Endodermal cell (in vitro differentiated cells): ENCODE results near the gene CEACAM19. TPM values are rescaled to one million over a fixed set of nuclear protein-coding genes. Genes with fewer than 3 reads are reported as not detected.
"Not testable (repeated sequence)": the region's sequence is repeated elsewhere in the genome, so short reads cannot be mapped to it uniquely, and the experiment has no call there.

Source experiments
- DNase-seq: peaks from one replicate; pipeline ENCODE4 v3.0.0-alpha.2; 2017
- H3K27ac ChIP-seq: 2 replicates; pipeline ENCODE4 v1.5.1; 2013; ENCODE audit warnings: mild to moderate bottlenecking, low read depth, low read length, moderate library complexity
- H3K27me3 ChIP-seq: 2 replicates; pipeline ENCODE4 v1.6.1; 2013; ENCODE audit warnings: mild to moderate bottlenecking, low read length, moderate library complexity; ENCODE audit not compliant: insufficient read depth, control insufficient read depth, poor library complexity, severe bottlenecking
- H3K36me3 ChIP-seq: 2 replicates; pipeline ENCODE4 v1.7.0; 2013; ENCODE audit warnings: mild to moderate bottlenecking, low read length, moderate library complexity; ENCODE audit not compliant: control insufficient read depth, insufficient read depth
- H3K4me1 ChIP-seq: one replicate; pipeline ENCODE4 v1.7.0; 2013; ENCODE audit warnings: low read length; ENCODE audit not compliant: control insufficient read depth, insufficient read depth
- H3K4me3 ChIP-seq: 2 replicates; pipeline ENCODE4 v1.5.1; 2013; ENCODE audit warnings: mild to moderate bottlenecking, low read length, moderate library complexity
- H3K9ac ChIP-seq: 2 replicates; pipeline ENCODE4 v1.6.1; 2013; ENCODE audit warnings: mild to moderate bottlenecking, low read length, moderate library complexity; ENCODE audit not compliant: poor library complexity, severe bottlenecking; ENCODE audit errors: extremely low read depth
- H3K9me3 ChIP-seq: 2 replicates; pipeline ENCODE4 v1.6.1; 2013; ENCODE audit warnings: mild to moderate bottlenecking, low read length, moderate library complexity; ENCODE audit not compliant: control insufficient read depth
- H3K27ac Mint-ChIP-seq: 2 replicates; pipeline ENCODE4 v1.8.0; 2020; ENCODE audit warnings: mixed read lengths
- H3K27me3 Mint-ChIP-seq: 2 replicates; pipeline ENCODE4 v1.8.0; 2021; ENCODE audit warnings: mild to moderate bottlenecking, mixed read lengths; ENCODE audit not compliant: insufficient read depth
- H3K36me3 Mint-ChIP-seq: 2 replicates; pipeline ENCODE4 v1.8.0; 2020; ENCODE audit warnings: low read depth, mixed read lengths
- H3K4me1 Mint-ChIP-seq: 2 replicates; pipeline ENCODE4 v1.8.0; 2020; ENCODE audit warnings: mixed read lengths
- H3K4me3 Mint-ChIP-seq: 2 replicates; pipeline ENCODE4 v1.8.0; 2020; ENCODE audit warnings: mild to moderate bottlenecking, moderate library complexity, mixed read lengths
- H3K9me3 Mint-ChIP-seq: 2 replicates; pipeline ENCODE4 v1.8.0; 2020; ENCODE audit warnings: mild to moderate bottlenecking, mixed read lengths
- WGBS, 2 experiments: methylation state at CpG; one replicate each; pipeline versions ENCODE4 v1.1.5 to v1.1.7; 2013; ENCODE audit warnings: missing lambda C conversion rate in 2 of 2, mixed read lengths in 1 of 2; ENCODE audit not compliant: insufficient coverage in 1 of 2, insufficient read length in 1 of 2; 5-methylcytosine and 5-hydroxymethylcytosine counted together
- total RNA-seq, 2 donors: library from RNA; stranded (reverse); fragmentation: NEBNext Ultra II Directional in 1 of 2; extraction: Animal tissue kit (Norgen Biotek cat#: 25700) in 1 of 2; gene quantifications; 2 replicates in 1 of 2; 3 replicates in 1 of 2; pipeline ENCODE4 v1.2.1, GENCODE V29; 2021
- TF ChIP-seq, protein P1 (sequence below): fragments of 200-600 bp; sonication (generic); conservative IDR thresholded peaks from 2 replicates; pipeline ENCODE4 v1.5.0; 2021; ENCODE audit warnings: antibody characterized with exemption, mild to moderate bottlenecking

The CEACAM19 gene
- total RNA-seq, 2 donors from 2014 or later, result 2.2 to 2.8 TPM

DNA sequence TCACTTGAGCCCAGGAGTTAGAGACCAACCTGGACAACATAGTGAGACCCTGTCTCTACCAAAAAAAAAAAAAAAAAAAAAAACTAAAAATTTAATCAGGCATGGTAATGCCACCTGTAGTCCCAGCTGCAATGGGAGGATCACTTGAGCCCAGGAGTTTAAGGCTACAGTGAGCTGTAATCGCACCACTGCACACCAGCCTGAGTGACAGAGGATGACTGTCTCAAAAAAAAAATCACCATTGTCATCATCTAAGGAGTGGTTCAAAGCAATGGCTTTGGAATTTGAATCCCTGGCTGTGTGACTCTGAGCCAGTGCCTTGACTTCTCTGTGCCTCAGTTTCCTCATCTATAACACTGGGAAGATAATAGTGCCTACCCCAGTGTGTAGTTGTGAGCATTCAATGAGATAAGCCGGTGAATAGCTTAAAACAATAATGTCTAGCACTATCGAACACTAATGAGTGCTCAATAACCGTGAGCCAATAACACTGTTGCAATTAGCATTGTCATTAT lies 46.4 kb upstream of the CEACAM19 start:
- WGBS, 2 experiments, result 90 to 96% methylated on average over 4 of the region's 4 CpGs
- Histone ChIP-seq H3K4me3 (no peak overlapping the region), H3K27me3 (no peaks in the 10 kb centered on the region), H3K9ac (no peak overlapping the region), H3K9me3 (no peaks in the 10 kb centered on the region), H3K27ac (no peak overlapping the region), H3K4me1 (no peaks in the 10 kb centered on the region), H3K36me3 (no peaks in the 10 kb centered on the region)
- H3K4me3 Mint-ChIP-seq, result no peak overlapping the region
- peaks cover 2% of the 10 kb centered on the region for H3K4me1 Mint-ChIP-seq
- no peak for DNase-seq
- H3K9me3 Mint-ChIP-seq, result no peaks in the 10 kb centered on the region
- TF ChIP-seq, protein P1, sequence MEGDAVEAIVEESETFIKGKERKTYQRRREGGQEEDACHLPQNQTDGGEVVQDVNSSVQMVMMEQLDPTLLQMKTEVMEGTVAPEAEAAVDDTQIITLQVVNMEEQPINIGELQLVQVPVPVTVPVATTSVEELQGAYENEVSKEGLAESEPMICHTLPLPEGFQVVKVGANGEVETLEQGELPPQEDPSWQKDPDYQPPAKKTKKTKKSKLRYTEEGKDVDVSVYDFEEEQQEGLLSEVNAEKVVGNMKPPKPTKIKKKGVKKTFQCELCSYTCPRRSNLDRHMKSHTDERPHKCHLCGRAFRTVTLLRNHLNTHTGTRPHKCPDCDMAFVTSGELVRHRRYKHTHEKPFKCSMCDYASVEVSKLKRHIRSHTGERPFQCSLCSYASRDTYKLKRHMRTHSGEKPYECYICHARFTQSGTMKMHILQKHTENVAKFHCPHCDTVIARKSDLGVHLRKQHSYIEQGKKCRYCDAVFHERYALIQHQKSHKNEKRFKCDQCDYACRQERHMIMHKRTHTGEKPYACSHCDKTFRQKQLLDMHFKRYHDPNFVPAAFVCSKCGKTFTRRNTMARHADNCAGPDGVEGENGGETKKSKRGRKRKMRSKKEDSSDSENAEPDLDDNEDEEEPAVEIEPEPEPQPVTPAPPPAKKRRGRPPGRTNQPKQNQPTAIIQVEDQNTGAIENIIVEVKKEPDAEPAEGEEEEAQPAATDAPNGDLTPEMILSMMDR, result no peak
- peaks cover 2% of the 10 kb centered on the region for H3K27me3 Mint-ChIP-seq
- H3K27ac Mint-ChIP-seq, result no peak overlapping the region
- peaks cover 3% of the 10 kb centered on the region for H3K36me3 Mint-ChIP-seq

DNA sequence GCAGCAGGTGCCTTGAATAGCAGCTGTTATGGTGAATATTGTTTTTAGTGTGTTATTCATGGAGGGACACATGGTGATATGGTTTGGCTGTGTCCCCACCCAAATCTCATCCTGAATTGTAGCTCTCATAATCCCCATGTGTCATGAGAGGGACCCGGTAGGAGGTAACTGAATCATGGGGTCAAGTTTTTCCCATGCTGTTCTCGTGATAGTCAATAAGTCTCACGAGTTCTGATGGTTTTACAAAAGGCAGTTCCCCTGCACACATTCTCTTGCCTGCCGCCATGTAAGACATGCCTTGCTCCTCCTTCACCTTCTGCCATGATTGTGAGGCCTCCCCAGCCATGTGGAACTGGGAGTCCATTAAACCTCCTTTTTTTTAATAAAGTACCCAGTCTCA lies 45.6 kb upstream of the CEACAM19 start:
- H3K4me1 Mint-ChIP-seq, H3K4me3 Mint-ChIP-seq, H3K27ac ChIP-seq, H3K27ac Mint-ChIP-seq, H3K9me3 Mint-ChIP-seq, H3K27me3 ChIP-seq, H3K36me3 ChIP-seq, DNase-seq, H3K4me1 ChIP-seq, H3K4me3 ChIP-seq, H3K27me3 Mint-ChIP-seq, H3K9me3 ChIP-seq, H3K9ac ChIP-seq, H3K36me3 Mint-ChIP-seq: not testable (repeated sequence)
- WGBS, 2 experiments, result 89 to 91% methylated on average over 4 of the region's 4 CpGs

DNA sequence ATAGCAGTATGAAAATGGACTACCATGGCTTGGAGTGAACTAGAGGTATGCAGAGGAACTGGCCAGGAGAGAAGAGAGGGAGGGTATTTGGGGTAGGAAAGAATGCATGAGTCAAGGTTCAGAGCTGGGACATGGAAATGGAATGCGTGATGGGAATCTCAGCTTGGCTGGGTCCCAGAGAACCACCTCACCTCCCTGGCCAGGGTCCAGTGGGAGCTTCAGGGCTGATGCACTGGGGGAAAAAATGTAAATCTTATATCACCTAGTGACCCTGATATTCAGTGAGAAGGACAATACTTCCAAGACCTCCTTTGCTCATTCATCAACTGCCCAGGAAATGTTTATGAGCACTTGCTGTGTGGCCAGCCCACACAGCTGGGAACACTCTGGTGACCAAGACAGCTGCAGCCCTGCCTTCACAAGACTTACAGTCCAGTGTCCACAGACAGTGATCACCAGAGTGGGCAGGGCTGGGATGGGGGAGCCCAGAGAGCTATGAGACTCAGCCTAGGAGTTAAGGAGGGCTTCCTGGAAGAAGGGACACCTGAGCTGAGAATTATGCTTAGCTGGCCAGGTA lies 45.1 kb upstream of the CEACAM19 start:
- H3K27ac ChIP-seq, result no peak overlapping the region
- Mint-ChIP-seq H3K36me3 (peaks cover 3% of the 10 kb centered on the region), H3K4me3 (no peak overlapping the region), H3K27me3 (peaks cover 2% of the 10 kb centered on the region), H3K4me1 (no peaks in the 10 kb centered on the region), H3K9me3 (no peaks in the 10 kb centered on the region), H3K27ac (no peak overlapping the region)
- no peak for DNase-seq
- H3K9me3 ChIP-seq, result no peaks in the 10 kb centered on the region
- 83 to 100% methylated on average over 1 of the region's 1 CpG for WGBS, 2 experiments
- no peaks in the 10 kb centered on the region for H3K27me3 ChIP-seq
- H3K36me3 ChIP-seq, result no peaks in the 10 kb centered on the region
- no peak overlapping the region for H3K9ac ChIP-seq
- no peaks in the 10 kb centered on the region for H3K4me1 ChIP-seq
- TF ChIP-seq, protein P1, result no peak
- H3K4me3 ChIP-seq, result no peak overlapping the region

DNA sequence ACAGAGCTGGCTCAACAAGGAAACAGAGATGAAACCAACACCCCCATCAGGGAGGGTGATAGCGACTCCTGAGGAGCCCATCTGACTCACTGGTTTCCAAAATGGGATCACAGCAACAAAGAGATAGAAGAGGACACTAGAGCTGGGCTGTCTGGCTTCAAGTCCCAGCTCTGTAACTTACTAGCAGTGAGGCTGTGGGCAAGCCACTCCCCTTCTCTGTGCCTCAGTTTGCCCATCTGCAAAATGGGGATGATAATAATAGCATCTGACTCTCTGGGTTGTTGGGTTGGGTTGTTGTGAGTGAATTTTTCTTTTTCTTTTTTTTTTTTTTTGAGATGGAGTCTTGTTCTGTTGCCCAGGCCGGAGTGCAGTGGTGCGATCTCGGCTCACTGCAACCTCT lies 43.7 kb upstream of the CEACAM19 start:
- 80 to 94% methylated on average over 1 to 4 of the region's 4 CpGs for WGBS, 2 experiments
- Histone ChIP-seq H3K27me3 (no peaks in the 10 kb centered on the region), H3K4me3 (no peak overlapping the region), H3K27ac (no peak overlapping the region), H3K4me1 (no peaks in the 10 kb centered on the region), H3K9ac (no peak overlapping the region), H3K36me3 (no peaks in the 10 kb centered on the region), H3K9me3 (no peaks in the 10 kb centered on the region)
- Mint-ChIP-seq H3K27ac (no peak overlapping the region), H3K9me3 (no peaks in the 10 kb centered on the region), H3K36me3 (peaks cover 3% of the 10 kb centered on the region), H3K27me3 (peaks cover 2% of the 10 kb centered on the region), H3K4me3 (no peak overlapping the region), H3K4me1 (peaks cover under 1% of the 10 kb centered on the region)
- no peak for DNase-seq
- TF ChIP-seq, protein P1, result no peak
